GM18499 (cell line): Measurements from ENCODE around the gene RABGAP1.

Source experiments
- ATAC-seq: cut with Tn5 transposase; IDR thresholded peaks from one replicate; pipeline ENCODE4 v1.9.1; 2021; ENCODE audit warnings: moderate number of reproducible peaks; ENCODE audit not compliant: insufficient read depth, unreplicated experiment

The RABGAP1 gene

GRCh38 chr9:123043081-123043939 is 102.5 kb downstream of the RABGAP1 start:
- no peak for ATAC-seq

GRCh38 chr9:123044586-123044985 is 103.8 kb downstream of the RABGAP1 start:
- ATAC-seq, result no peak

GRCh38 chr9:123046406-123047195 is 105.8 kb downstream of the RABGAP1 start:
- no peak for ATAC-seq

GRCh38 chr9:123048748-123049147 is 107.9 kb downstream of the RABGAP1 start:
- no peak for ATAC-seq

- ATAC-seq, result no peak
Observed at GRCh38 chr9:123049589-123050222, 108.9 kb downstream of the RABGAP1 start.

- ATAC-seq, result no peak
Observed at GRCh38 chr9:123053046-123053445, 112.2 kb downstream of the RABGAP1 start.

DNA sequence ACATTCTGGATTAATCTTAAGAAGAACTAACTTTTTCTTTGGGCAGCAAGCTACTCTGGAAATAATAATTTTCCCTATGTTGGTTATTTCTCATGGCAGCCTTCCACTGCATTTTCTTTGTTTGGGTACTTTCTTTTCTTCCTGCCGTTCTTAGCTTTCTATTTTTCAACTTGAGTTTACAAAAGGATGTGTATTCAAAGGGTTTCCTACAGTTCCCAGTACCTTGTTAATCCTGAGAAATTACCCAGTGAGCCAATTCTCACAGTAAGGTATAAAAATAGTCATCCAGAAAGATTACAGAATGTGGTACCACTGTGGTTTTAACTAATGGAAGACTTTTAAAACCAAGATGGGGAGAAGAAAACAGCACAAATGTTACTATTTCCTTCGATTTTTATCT is 112.9 kb downstream of the RABGAP1 start:
- no peak for ATAC-seq

DNA sequence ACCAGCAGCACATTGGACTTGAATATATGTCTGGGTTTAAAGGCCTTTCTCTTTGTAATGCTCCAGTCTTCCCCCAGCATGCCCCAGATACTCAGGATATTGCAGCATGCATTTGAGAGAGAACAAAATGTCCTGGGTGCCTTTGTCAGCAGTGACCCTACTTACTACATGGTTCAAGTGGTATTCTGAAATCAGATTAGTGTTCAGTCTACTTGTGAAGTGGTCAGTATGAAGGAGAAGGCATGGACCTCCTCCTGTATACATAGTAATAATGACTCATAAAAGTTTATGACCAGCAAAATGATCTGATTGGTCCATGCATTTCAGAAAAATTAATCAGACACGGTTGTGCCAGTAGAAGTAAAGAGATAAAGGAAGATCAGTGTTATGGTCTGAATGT is 118.0 kb downstream of the RABGAP1 start:
- ATAC-seq, result no peak

GRCh38 chr9:123059472-123060220 is 118.8 kb downstream of the RABGAP1 start:
- no peak for ATAC-seq

DNA sequence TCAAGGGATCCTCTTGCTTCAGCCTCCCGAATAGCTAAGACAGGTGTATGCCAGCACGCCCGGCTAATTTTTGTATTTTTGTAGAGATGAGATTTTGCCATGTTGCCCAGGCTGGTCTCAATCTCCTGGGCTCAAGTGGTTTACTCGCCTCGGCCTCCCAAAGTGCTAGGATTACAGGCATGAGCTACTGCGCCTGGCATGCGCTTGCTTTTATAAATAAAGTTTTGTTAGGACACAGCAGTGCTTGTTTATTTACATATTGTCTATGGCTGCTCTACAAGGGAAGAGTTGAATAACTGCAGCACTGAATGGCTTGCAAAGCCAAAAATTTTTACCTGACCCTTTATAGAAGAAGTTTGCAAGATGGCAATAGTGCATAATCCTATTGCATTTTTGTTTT is 120.4 kb downstream of the RABGAP1 start:
- no peak for ATAC-seq

GRCh38 chr9:123062351-123063176 is 121.7 kb downstream of the RABGAP1 start:
- no peak for ATAC-seq

- ATAC-seq, result no peak
Observed at GRCh38 chr9:123063177-123063598, 122.4 kb downstream of the RABGAP1 start.

DNA sequence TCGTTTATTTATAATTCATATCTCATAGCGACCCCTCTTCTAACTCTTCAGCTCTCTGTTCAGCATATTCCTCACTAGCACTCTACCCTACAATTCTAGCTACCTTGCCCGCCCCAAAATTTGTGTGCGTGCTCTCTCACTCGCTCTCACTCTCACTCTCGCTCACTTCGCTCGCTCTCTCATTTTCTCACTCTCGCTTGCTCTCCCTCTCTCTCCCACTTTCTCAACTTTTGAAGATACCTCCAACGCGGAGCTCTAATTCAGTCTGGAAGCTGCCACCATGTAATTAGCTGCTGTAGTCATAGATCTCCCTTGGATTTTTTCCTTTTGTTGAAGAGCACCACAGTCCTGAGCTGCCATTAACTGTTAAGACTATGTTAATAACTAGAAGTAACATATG is 123.1 kb downstream of the RABGAP1 start:
- no peak for ATAC-seq

DNA sequence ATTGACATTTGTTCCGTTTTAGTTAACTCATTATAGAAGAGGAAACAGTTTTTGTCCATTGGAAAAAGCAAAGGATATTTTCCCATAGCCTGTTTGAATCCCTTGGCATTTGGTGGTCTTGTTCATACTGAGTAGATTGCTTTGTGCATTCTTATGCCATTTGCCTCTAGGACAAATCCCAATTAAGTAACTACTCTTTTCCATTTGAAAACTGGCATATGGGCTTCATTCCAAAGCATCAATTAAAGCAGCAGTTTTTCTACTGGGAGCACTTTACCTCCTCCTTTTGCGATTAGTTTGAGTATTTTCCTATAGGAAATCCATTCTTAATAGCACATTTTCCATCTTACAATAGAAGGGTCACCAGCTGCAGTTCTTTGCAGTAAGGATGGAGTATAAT is 123.9 kb downstream of the RABGAP1 start:
- no peak for ATAC-seq

DNA sequence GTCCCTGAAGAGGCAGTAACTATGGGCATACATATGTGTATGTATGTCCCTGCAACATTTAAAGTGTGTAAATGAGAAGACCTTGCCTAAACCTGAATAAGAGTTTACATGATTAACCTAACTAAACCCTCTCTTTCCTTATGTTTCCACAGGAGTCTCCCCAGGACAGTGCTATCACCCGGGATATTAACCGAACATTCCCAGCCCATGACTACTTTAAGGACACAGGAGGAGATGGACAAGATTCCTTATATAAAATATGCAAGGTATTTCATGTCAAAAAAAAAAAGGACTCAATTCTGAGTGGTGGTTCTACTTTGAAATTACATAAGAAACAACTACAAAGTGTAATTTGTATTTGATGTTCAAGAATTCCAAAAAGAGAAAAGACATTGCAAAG is 124.4 kb downstream of the RABGAP1 start:
- no peak for ATAC-seq

DNA sequence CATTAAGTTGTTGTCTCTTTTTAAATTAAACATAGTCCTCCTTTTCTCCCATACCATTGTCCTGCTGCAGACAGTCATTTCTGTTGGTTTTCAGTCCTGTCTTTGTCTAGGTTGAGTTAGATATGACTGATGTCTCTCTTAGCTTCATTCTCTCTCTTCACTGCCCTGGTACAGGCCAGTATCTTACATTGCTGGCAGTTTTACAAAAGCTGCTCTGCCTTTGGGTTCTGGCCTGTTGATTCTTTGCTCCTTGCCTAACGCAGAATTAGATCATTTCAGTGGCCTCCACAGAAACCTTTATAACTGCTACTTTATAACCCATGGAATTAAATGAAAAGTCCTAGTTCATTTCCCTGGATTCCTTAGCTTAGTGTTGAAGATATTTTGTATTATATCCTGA is 126.3 kb downstream of the RABGAP1 start:
- no peak for ATAC-seq

- no peak for ATAC-seq
Observed at GRCh38 chr9:123069010-123069481, 128.2 kb downstream of the RABGAP1 start.

- no peak for ATAC-seq
Observed at GRCh38 chr9:123070198-123070597, 129.4 kb downstream of the RABGAP1 start.

DNA sequence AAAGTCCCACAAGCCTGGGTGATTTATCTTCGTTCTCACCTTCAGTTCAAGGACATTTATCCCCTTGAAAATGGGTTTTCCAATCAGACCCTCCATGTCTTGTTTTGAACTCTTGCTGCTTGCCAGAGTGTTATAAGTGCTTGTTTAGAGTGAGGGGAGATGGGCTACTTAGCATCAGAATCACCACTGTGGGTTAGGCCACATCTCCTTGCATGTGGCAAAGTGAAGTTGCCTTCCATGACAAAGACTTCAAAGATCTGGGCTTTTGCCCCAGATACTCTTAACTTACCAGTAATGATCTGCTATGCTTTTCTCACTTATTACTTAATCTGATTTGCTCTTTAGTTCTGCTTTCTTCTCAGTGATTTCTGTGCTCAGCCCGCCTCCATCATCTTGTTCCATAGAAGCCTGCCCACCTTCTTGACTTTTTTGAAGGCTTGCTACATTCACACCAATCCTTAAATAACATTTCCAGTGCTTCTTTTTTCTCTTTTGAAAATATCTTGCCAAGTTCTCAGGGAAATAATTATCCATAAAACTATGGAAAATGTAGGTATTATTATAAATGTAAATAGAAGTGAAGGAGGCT is 131.7 kb downstream of the RABGAP1 start:
- ATAC-seq, result no peak
